ENCODE data around the gene CUEDC2. TPM values are rescaled to one million over a fixed set of nuclear protein-coding genes. Genes with fewer than 3 reads are reported as not detected.

Gene CUEDC2
- total RNA-seq, 1 experiment from 2014 or later = 40.2 TPM

DNA sequence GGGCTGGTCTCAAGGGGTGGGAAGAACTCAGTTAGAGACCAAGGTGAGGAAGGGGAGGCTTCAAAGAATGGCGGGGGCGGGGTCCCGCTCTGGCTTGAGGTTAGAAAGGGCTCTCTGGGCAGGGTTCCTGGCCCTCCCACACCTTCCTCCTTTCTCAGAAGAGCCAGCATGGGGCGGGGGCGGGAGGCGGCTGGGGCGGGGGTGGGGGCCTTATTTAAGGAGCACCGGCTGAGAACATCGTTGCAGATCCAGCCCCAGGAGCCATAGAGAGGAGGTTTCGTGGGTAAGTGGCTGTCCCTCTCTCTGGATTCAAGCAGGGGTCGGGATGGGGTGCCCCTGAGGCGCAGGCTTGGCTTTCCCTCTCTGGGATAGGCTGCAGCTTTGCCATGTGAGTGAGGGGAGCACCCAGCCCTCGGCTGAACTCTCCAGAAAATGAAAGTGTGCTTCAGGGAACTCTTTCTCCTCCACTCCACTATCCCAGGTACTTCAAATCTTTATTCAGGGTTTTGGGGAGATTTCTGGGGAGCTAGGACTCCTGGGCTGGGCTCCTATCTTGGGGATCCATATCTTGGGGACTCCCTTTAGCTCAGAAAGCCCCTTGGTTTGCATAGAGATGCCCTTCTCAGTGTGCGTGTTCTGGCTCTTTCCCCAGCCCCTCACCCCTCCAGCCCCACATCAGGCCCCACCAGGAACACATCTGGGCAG, 3.3 kb upstream of the CUEDC2 start (continued):
- TF ChIP-seq, protein P1, sequence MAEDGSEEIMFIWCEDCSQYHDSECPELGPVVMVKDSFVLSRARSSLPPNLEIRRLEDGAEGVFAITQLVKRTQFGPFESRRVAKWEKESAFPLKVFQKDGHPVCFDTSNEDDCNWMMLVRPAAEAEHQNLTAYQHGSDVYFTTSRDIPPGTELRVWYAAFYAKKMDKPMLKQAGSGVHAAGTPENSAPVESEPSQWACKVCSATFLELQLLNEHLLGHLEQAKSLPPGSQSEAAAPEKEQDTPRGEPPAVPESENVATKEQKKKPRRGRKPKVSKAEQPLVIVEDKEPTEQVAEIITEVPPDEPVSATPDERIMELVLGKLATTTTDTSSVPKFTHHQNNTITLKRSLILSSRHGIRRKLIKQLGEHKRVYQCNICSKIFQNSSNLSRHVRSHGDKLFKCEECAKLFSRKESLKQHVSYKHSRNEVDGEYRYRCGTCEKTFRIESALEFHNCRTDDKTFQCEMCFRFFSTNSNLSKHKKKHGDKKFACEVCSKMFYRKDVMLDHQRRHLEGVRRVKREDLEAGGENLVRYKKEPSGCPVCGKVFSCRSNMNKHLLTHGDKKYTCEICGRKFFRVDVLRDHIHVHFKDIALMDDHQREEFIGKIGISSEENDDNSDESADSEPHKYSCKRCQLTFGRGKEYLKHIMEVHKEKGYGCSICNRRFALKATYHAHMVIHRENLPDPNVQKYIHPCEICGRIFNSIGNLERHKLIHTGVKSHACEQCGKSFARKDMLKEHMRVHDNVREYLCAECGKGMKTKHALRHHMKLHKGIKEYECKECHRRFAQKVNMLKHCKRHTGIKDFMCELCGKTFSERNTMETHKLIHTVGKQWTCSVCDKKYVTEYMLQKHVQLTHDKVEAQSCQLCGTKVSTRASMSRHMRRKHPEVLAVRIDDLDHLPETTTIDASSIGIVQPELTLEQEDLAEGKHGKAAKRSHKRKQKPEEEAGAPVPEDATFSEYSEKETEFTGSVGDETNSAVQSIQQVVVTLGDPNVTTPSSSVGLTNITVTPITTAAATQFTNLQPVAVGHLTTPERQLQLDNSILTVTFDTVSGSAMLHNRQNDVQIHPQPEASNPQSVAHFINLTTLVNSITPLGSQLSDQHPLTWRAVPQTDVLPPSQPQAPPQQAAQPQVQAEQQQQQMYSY (CRISPR knock-in tag; IDR thresholded peaks at IDR 0.05) = no peak
- TF ChIP-seq GTF2I (CRISPR knock-in tag; conservative IDR thresholded peaks at IDR 0.05) = no peak
- TF ChIP-seq ESRRA (CRISPR knock-in tag; IDR thresholded peaks at IDR 0.05; ENCODE audit: borderline replicate concordance) = no peak
- TF ChIP-seq MYBL2 (CRISPR knock-in tag; IDR thresholded peaks at IDR 0.05) = no peak
- TF ChIP-seq, protein P2, sequence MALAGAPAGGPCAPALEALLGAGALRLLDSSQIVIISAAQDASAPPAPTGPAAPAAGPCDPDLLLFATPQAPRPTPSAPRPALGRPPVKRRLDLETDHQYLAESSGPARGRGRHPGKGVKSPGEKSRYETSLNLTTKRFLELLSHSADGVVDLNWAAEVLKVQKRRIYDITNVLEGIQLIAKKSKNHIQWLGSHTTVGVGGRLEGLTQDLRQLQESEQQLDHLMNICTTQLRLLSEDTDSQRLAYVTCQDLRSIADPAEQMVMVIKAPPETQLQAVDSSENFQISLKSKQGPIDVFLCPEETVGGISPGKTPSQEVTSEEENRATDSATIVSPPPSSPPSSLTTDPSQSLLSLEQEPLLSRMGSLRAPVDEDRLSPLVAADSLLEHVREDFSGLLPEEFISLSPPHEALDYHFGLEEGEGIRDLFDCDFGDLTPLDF (CRISPR knock-in tag; IDR thresholded peaks at IDR 0.05) = no peak
- TF ChIP-seq GRHL2 (CRISPR knock-in tag; IDR thresholded peaks at IDR 0.05; ENCODE audit: insufficient replicate concordance, severe bottlenecking) = no peak
- TF ChIP-seq, protein P3, sequence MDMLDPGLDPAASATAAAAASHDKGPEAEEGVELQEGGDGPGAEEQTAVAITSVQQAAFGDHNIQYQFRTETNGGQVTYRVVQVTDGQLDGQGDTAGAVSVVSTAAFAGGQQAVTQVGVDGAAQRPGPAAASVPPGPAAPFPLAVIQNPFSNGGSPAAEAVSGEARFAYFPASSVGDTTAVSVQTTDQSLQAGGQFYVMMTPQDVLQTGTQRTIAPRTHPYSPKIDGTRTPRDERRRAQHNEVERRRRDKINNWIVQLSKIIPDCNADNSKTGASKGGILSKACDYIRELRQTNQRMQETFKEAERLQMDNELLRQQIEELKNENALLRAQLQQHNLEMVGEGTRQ (CRISPR knock-in tag; IDR thresholded peaks at IDR 0.05) = no peak
- TF ChIP-seq, protein P4, sequence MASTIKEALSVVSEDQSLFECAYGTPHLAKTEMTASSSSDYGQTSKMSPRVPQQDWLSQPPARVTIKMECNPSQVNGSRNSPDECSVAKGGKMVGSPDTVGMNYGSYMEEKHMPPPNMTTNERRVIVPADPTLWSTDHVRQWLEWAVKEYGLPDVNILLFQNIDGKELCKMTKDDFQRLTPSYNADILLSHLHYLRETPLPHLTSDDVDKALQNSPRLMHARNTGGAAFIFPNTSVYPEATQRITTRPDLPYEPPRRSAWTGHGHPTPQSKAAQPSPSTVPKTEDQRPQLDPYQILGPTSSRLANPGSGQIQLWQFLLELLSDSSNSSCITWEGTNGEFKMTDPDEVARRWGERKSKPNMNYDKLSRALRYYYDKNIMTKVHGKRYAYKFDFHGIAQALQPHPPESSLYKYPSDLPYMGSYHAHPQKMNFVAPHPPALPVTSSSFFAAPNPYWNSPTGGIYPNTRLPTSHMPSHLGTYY (CRISPR knock-in tag; IDR thresholded peaks at IDR 0.05) = no peak
- TF ChIP-seq, protein P5, sequence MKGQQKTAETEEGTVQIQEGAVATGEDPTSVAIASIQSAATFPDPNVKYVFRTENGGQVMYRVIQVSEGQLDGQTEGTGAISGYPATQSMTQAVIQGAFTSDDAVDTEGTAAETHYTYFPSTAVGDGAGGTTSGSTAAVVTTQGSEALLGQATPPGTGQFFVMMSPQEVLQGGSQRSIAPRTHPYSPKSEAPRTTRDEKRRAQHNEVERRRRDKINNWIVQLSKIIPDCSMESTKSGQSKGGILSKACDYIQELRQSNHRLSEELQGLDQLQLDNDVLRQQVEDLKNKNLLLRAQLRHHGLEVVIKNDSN (CRISPR knock-in tag; IDR thresholded peaks at IDR 0.05) = no peak
- TF ChIP-seq, protein P6, sequence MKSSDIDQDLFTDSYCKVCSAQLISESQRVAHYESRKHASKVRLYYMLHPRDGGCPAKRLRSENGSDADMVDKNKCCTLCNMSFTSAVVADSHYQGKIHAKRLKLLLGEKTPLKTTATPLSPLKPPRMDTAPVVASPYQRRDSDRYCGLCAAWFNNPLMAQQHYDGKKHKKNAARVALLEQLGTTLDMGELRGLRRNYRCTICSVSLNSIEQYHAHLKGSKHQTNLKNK (CRISPR knock-in tag; IDR thresholded peaks at IDR 0.05) = no peak
- TF ChIP-seq ZBTB21 (CRISPR knock-in tag; IDR thresholded peaks at IDR 0.05; ENCODE audit: borderline replicate concordance) = no peak

DNA sequence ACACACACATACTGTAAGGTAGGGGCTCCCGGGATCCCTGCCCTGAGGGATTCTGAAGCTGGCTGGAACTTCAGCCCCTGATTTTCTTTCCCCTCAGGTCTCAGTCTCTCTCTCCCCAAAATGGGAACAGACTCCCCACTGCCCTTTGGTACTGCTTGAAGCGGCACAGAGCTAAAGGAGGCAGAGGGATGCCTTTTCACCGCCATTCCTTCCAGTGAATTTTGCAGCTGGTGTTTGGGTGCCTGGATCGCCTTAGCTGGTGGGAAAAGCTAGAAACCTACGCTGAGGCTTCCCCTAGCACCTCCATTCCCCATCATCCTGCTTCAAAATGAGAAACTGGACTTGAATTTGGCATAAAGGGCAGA, 2.7 kb upstream of the CUEDC2 start:
- H3K27me3 Mint-ChIP-seq (ENCODE audit: low read depth) = peaks cover 56% of the 10 kb centered on the region

More for the DNA sequence above, 2.7 kb upstream of the CUEDC2 start:
- no peaks in the 10 kb centered on the region for H3K9me3 Mint-ChIP-seq
- H3K36me3 Mint-ChIP-seq = no peaks in the 10 kb centered on the region
- ChIA-PET CTCF (interaction anchor here (0.8 to 2.8 kb wide), 9 partner anchors 15 to 266 kb away, joined by 3 to 13 read pairs (median 4); partner anchors contain the start of gene C10orf95), POLR2A (interaction anchor here (0.7 to 2.3 kb wide), 2 partner anchors 16 to 28 kb away, joined by 3 to 6 read pairs; partner anchors contain the start of gene C10orf95)
- H3K4me1 Mint-ChIP-seq = peaks cover 18% of the 10 kb centered on the region
- H3K27ac Mint-ChIP-seq = no peak overlapping the region
- DNase-seq (ENCODE audit: low spot score) (no peak), ATAC-seq (no peak)
- peak overlapping the region; percentile 54 for H3K4me3 Mint-ChIP-seq
- TF ChIP-seq ZNF121 (CRISPR knock-in tag; IDR thresholded peaks at IDR 0.05) = no peak
- no peak for TF ChIP-seq GRHL2 (CRISPR knock-in tag; IDR thresholded peaks at IDR 0.05; ENCODE audit: insufficient replicate concordance, severe bottlenecking)
- TF ChIP-seq, protein P7, sequence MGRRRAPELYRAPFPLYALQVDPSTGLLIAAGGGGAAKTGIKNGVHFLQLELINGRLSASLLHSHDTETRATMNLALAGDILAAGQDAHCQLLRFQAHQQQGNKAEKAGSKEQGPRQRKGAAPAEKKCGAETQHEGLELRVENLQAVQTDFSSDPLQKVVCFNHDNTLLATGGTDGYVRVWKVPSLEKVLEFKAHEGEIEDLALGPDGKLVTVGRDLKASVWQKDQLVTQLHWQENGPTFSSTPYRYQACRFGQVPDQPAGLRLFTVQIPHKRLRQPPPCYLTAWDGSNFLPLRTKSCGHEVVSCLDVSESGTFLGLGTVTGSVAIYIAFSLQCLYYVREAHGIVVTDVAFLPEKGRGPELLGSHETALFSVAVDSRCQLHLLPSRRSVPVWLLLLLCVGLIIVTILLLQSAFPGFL (CRISPR knock-in tag; IDR thresholded peaks at IDR 0.05; ENCODE audit: borderline replicate concordance) = no peak
- TF ChIP-seq SOX15 (CRISPR knock-in tag; IDR thresholded peaks at IDR 0.05) = no peak
- TF ChIP-seq RELA (CRISPR knock-in tag; IDR thresholded peaks at IDR 0.05; ENCODE audit: borderline replicate concordance) = no peak
- TF ChIP-seq, protein P8, sequence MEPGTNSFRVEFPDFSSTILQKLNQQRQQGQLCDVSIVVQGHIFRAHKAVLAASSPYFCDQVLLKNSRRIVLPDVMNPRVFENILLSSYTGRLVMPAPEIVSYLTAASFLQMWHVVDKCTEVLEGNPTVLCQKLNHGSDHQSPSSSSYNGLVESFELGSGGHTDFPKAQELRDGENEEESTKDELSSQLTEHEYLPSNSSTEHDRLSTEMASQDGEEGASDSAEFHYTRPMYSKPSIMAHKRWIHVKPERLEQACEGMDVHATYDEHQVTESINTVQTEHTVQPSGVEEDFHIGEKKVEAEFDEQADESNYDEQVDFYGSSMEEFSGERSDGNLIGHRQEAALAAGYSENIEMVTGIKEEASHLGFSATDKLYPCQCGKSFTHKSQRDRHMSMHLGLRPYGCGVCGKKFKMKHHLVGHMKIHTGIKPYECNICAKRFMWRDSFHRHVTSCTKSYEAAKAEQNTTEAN (CRISPR knock-in tag; IDR thresholded peaks at IDR 0.05) = no peak
- TF ChIP-seq, protein P9, sequence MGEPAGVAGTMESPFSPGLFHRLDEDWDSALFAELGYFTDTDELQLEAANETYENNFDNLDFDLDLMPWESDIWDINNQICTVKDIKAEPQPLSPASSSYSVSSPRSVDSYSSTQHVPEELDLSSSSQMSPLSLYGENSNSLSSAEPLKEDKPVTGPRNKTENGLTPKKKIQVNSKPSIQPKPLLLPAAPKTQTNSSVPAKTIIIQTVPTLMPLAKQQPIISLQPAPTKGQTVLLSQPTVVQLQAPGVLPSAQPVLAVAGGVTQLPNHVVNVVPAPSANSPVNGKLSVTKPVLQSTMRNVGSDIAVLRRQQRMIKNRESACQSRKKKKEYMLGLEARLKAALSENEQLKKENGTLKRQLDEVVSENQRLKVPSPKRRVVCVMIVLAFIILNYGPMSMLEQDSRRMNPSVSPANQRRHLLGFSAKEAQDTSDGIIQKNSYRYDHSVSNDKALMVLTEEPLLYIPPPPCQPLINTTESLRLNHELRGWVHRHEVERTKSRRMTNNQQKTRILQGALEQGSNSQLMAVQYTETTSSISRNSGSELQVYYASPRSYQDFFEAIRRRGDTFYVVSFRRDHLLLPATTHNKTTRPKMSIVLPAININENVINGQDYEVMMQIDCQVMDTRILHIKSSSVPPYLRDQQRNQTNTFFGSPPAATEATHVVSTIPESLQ (CRISPR knock-in tag; IDR thresholded peaks at IDR 0.05) = no peak

All from WTC11 (cell line).